Sigmoid colon (tissue), 4 donors: ENCODE data around the gene LDLRAD4.

Source experiments
- CTCF ChIP-seq, 4 experiments: fragments of 450-650 bp in 3 of 4; fragments of 200-600 bp in 1 of 4; IDR thresholded peaks; one replicate each; pipeline ENCODE4 v1.5.1; 2016 to 2019; ENCODE audit warnings: antibody characterized with exemption in 4 of 4, mild to moderate bottlenecking in 3 of 4, moderate library complexity in 2 of 4
- EP300 ChIP-seq, 4 donors: sonication (generic); formaldehyde crosslinking; IDR thresholded peaks; one replicate each; pipeline ENCODE4 v1.6.1; 2017; ENCODE audit warnings: antibody characterized with exemption in 4 of 4
- POLR2A ChIP-seq, 2 donors: fragments of 450-650 bp; IDR thresholded peaks; one replicate each; pipeline ENCODE4 v1.6.1; 2016; ENCODE audit warnings: antibody characterized with exemption in 2 of 2, mild to moderate bottlenecking in 2 of 2, moderate library complexity in 2 of 2
- POLR2AphosphoS5 ChIP-seq, 4 donors: sonication (generic); formaldehyde crosslinking; IDR thresholded peaks; one replicate each; pipeline ENCODE4 v1.6.1; 2017; ENCODE audit warnings: antibody characterized with exemption in 4 of 4

- TF ChIP-seq CTCF (IDR thresholded peaks at IDR 0.05) (no peak), EP300 (IDR thresholded peaks at IDR 0.05) (no peak), POLR2A (IDR thresholded peaks at IDR 0.05) (no peak), POLR2AphosphoS5 (IDR thresholded peaks at IDR 0.05) (no peak)
Measured at GRCh38 chr18:13389491-13390131, 171.1 kb downstream of the LDLRAD4 start.
